HepG2 (cell line): ENCODE data around the gene GPS1. TPM values are rescaled to one million over a fixed set of nuclear protein-coding genes. Genes with fewer than 3 reads are reported as not detected.

Experiments
- ATAC-seq: fragments of 200-7000 bp; cut with Tn5 transposase; 3 replicates; pipeline ENCODE4 v1.9.1; 2020; ENCODE audit warnings: mild to moderate bottlenecking, moderate library complexity
- BruUV-seq: library from RNA; stranded (reverse); fragments of 400-500 nt; replicated peaks from 2 replicates; lab custom pipeline; 2021; lab: Mats Ljungman, UMichigan
- CTCF ChIA-PET: fragments of 300-600 bp; formaldehyde crosslinking; extraction: SDS; loops from one replicate; lab custom pipeline; 2021; ENCODE audit warnings: low total read pairs, inconsistent platforms, low intra/inter-chr PET ratio; lab: Yijun Ruan, JAX
- POLR2A ChIA-PET: fragments of 350-600 bp; sonication (Branson Sonifier 250); formaldehyde crosslinking; loops from one replicate; lab custom pipeline; 2020; ENCODE audit warnings: antibody characterized with exemption, inconsistent platforms; lab: Yijun Ruan, JAX
- DNase-seq: peaks from one replicate; pipeline ENCODE4 v3.0.0-alpha.2; 2015; ENCODE audit warnings: low spot score
- FAIRE-seq: peaks from 3 replicates; lab custom pipeline; 2011; peaks lifted over from hg19 to GRCh38; lab: Jason Lieb, UNC
- H2AFZ ChIP-seq: one replicate; pipeline ENCODE4 v1.6.1; 2011; ENCODE audit warnings: low read length, inconsistent platforms
- H3K27ac ChIP-seq: fragments of 300-600 bp; 3 replicates; pipeline ENCODE4 v1.8.0; 2011; ENCODE audit warnings: mixed run types, mild to moderate bottlenecking, mixed read lengths, low read length, inconsistent platforms; ENCODE audit not compliant: insufficient read depth; ENCODE audit errors: extremely low read length
- H3K27me3 ChIP-seq, 2 experiments: fragments of 200-600 bp in 1 of 2; 2 replicates in 1 of 2; 3 replicates in 1 of 2; pipeline versions ENCODE4 v1.6.0 to v1.8.0; 2011; ENCODE audit warnings: low read length in 2 of 2, mild to moderate bottlenecking in 2 of 2, moderate library complexity in 2 of 2, inconsistent platforms in 1 of 2; ENCODE audit not compliant: insufficient read depth in 2 of 2, control insufficient read depth in 1 of 2
- H3K36me3 ChIP-seq, 2 experiments: fragments of 200-600 bp in 1 of 2; replicated peaks in 1 of 2; 2 replicates in 1 of 2; 3 replicates in 1 of 2; pipeline versions ENCODE4 v1.5.1 to v1.8.0; 2011; ENCODE audit warnings: low read length in 2 of 2, inconsistent platforms in 1 of 2; ENCODE audit not compliant: insufficient read depth in 2 of 2, control insufficient read depth in 1 of 2
- H3K4me1 ChIP-seq: 2 replicates; pipeline ENCODE4 v1.5.1; 2012; ENCODE audit warnings: low read length, inconsistent platforms; ENCODE audit not compliant: insufficient read depth
- H3K4me2 ChIP-seq: 2 replicates; pipeline ENCODE4 v1.6.0; 2011; ENCODE audit warnings: low read depth, low read length, inconsistent platforms
- H3K4me3 ChIP-seq, 3 experiments: fragments of 200-600 bp in 1 of 3; sonication (generic), shearing (Covaris generic) in 1 of 3; replicated peaks in 1 of 3; 2 replicates each; pipeline ENCODE4 v1.5.1; 2011 to 2016; ENCODE audit warnings: low read length in 3 of 3, inconsistent platforms in 2 of 3, low read depth in 2 of 3, mild to moderate bottlenecking in 2 of 3, control low read depth in 1 of 3, mixed read lengths in 1 of 3; ENCODE audit not compliant: insufficient read depth in 1 of 3
- H3K79me2 ChIP-seq: one replicate; pipeline ENCODE4 v1.6.1; 2011; ENCODE audit warnings: low read length, inconsistent platforms; ENCODE audit not compliant: insufficient read depth
- H3K9ac ChIP-seq: 2 replicates; pipeline ENCODE4 v1.6.0; 2011; ENCODE audit warnings: mild to moderate bottlenecking, low read depth, low read length, inconsistent platforms; ENCODE audit not compliant: insufficient read depth
- H3K9me3 ChIP-seq: 2 replicates; pipeline ENCODE4 v1.5.1; 2012; ENCODE audit warnings: mild to moderate bottlenecking, low read length
- H4K20me1 ChIP-seq: 2 replicates; pipeline ENCODE4 v1.6.0; 2011; ENCODE audit warnings: inconsistent platforms, mild to moderate bottlenecking, low read length, moderate library complexity; ENCODE audit not compliant: insufficient read depth
- AHR ChIP-seq: IDR thresholded peaks from 2 replicates; pipeline ENCODE4 v1.6.1; 2018; ENCODE audit warnings: missing genetic modification reagents, missing compliant biosample characterization
- HNRNPK ChIP-seq: fragments of 200-400 bp; formaldehyde crosslinking; IDR thresholded peaks from 2 replicates; pipeline ENCODE4 v1.6.1; 2018; ENCODE audit warnings: low read length, low read depth, moderate library complexity, mild to moderate bottlenecking; ENCODE audit not compliant: poor library complexity, severe bottlenecking
- ISL2 ChIP-seq: sonication (generic); formaldehyde crosslinking; IDR thresholded peaks from 2 replicates; pipeline ENCODE4 v1.5.0; 2020; ENCODE audit warnings: missing genetic modification reagents
- KDM5A ChIP-seq: fragments of 200-600 bp; sonication (generic); IDR thresholded peaks from 2 replicates; pipeline ENCODE4 v1.7.0; 2018; ENCODE audit warnings: antibody characterized with exemption, mild to moderate bottlenecking, low read length, borderline replicate concordance
- MXD1 ChIP-seq: sonication (generic); formaldehyde crosslinking; IDR thresholded peaks from 2 replicates; pipeline ENCODE4 v1.4.0; 2020; ENCODE audit warnings: mild to moderate bottlenecking, missing genetic modification reagents
- MYC ChIP-seq: sonication (generic); formaldehyde crosslinking; IDR thresholded peaks from 2 replicates; pipeline ENCODE4 v1.9.0; 2021; ENCODE audit warnings: missing genetic modification reagents, borderline replicate concordance
- PBX3 ChIP-seq: sonication (generic); formaldehyde crosslinking; IDR thresholded peaks from 2 replicates; pipeline ENCODE4 v1.8.1; 2023; ENCODE audit warnings: missing genetic modification reagents, inconsistent platforms, borderline replicate concordance
- RARG ChIP-seq: sonication (generic); formaldehyde crosslinking; IDR thresholded peaks from 2 replicates; pipeline ENCODE4 v1.4.0; 2020; ENCODE audit warnings: low read depth, mild to moderate bottlenecking, missing genetic modification reagents
- STAT6 ChIP-seq: sonication (generic); formaldehyde crosslinking; IDR thresholded peaks from 2 replicates; pipeline ENCODE4 v1.4.0; 2020; ENCODE audit warnings: missing genetic modification reagents, mild to moderate bottlenecking, borderline replicate concordance
- ZFP41 ChIP-seq: sonication (generic); formaldehyde crosslinking; IDR thresholded peaks from 2 replicates; pipeline ENCODE4 v1.4.0; 2020; ENCODE audit warnings: mild to moderate bottlenecking, missing genetic modification reagents, borderline replicate concordance
- ZMYM2 ChIP-seq: sonication (generic); formaldehyde crosslinking; IDR thresholded peaks from 2 replicates; pipeline ENCODE4 v1.8.0; 2022; ENCODE audit warnings: mild to moderate bottlenecking, missing genetic modification reagents
- ZNF260 ChIP-seq: sonication (generic); formaldehyde crosslinking; IDR thresholded peaks from 2 replicates; pipeline ENCODE4 v1.4.0; 2020; ENCODE audit warnings: missing genetic modification reagents, low read depth, mild to moderate bottlenecking, borderline replicate concordance
- ZNF687 ChIP-seq: sonication (generic); formaldehyde crosslinking; IDR thresholded peaks from 2 replicates; pipeline ENCODE4 v1.5.1; 2020; ENCODE audit warnings: mild to moderate bottlenecking, missing genetic modification reagents, moderate library complexity
- ZNF782 ChIP-seq: sonication (generic); formaldehyde crosslinking; IDR thresholded peaks from 2 replicates; pipeline ENCODE4 v1.4.0; 2020; ENCODE audit warnings: missing genetic modification reagents, mild to moderate bottlenecking, borderline replicate concordance
- WGBS: methylation state at CpG from one replicate; pipeline ENCODE4 v1.1.6; 2017; ENCODE audit warnings: low lambda C conversion rate; 5-methylcytosine and 5-hydroxymethylcytosine counted together
- in situ Hi-C: cut with HindIII; loops from 2 replicates; pipeline ENCODE4 v1.10.0; 2017; ENCODE audit warnings: low pct_unique_long_range_greater_than_20kb; ENCODE audit not compliant: extremely low pct_ligation_motif_present
- intact Hi-C: fragments of 100-400 bp; cut with micrococcal nuclease; formaldehyde crosslinking; loops from one replicate; pipeline ENCODE4 v1.10.0; 2022; ENCODE audit not compliant: unreplicated experiment
- polyA plus RNA-seq, 8 experiments: library from polyadenylated mRNA; depleted of rRNA in 3 of 8; stranded (reverse) in 7 of 8; unstranded in 1 of 8; fragments of >200 nt; fragmentation: Illumina TruSeq in 4 of 8; extraction: Trizol in 4 of 8; gene quantifications; 2 replicates each; pipeline versions ENCODE4 v1.2.1 to v1.2.3, GENCODE V29; 2011 to 2016; ENCODE audit warnings: low read depth in 4 of 8, missing spikeins in 1 of 8, mixed read lengths in 1 of 8; ENCODE audit not compliant: insufficient read depth in 1 of 8
- total RNA-seq, 5 experiments: library from RNA; depleted of rRNA; stranded (reverse); fragments of >200 nt; fragmentation: Illumina TruSeq; extraction: Trizol; gene quantifications; 2 replicates each; pipeline ENCODE4 v1.2.3, GENCODE V29; 2016; ENCODE audit warnings: low read depth in 1 of 5

Gene GPS1
- total and polyA plus RNA-seq, 2 of the 13 experiments (the other 11 are each of a cell fraction or from before 2014, with no cell fraction given) = 124 to 128 TPM

- POLR2A ChIA-PET = interaction anchor here (1.0 to 6.2 kb wide), 4 partner anchors 9 to 70 kb away, joined by 3 to 112 read pairs (median 3); partner anchors contain the start of genes CENPX and LRRC45
- no peak for TF ChIP-seq KDM5A
- TF ChIP-seq MYC (CRISPR knock-in tag) = 0 out of 2 replicates have a peak, but pooled peaks have one; percentile 19
- TF ChIP-seq ZMYM2 = no peak
- peak; percentile 32 for TF ChIP-seq ZNF687
- TF ChIP-seq ZFP41 (CRISPR knock-in tag) = no peak
- no peak for TF ChIP-seq RARG (CRISPR knock-in tag)
- TF ChIP-seq AHR = no peak
- no peak for TF ChIP-seq ZNF782
- TF ChIP-seq PBX3 = no peak
- TF ChIP-seq ISL2 = no peak
- peak; percentile 55 for TF ChIP-seq HNRNPK
- TF ChIP-seq ZNF260 (CRISPR knock-in tag) = no peak
- no peak for TF ChIP-seq MXD1 (CRISPR knock-in tag)
- TF ChIP-seq STAT6 (CRISPR knock-in tag) = no peak
Measured at GRCh38 chr17:82031885-82032627, 19.6 kb upstream of the GPS1 start.

More at GRCh38 chr17:82031885-82032627, 19.6 kb upstream of the GPS1 start:
- Histone ChIP-seq H4K20me1 (peaks cover 19% of the 10 kb centered on the region), H3K4me2 (peak overlapping the region; percentile 39), H3K27me3 (no peaks in the 10 kb centered on the region), H2AFZ (no peak overlapping the region), H3K9ac (no peak overlapping the region), H3K27ac (no peak overlapping the region), H3K4me3 (peak overlapping the region in 1 of 3 experiments; percentile 21; a peak in 1 of 6 replicates), H3K4me1 (peaks cover 22% of the 10 kb centered on the region), H3K36me3 (peaks cover 16 to 22% of the 10 kb centered on the region in 2 experiments), H3K9me3 (no peaks in the 10 kb centered on the region), H3K79me2 (peaks cover 13% of the 10 kb centered on the region)
- no peak for FAIRE-seq
- DNase-seq = no peak
- no TSS peak for BruUV-seq
- CTCF ChIA-PET = no interaction called here
- ATAC-seq = peak; percentile 2; the same call in 1 of the 3 replicates
- WGBS = 87% methylated on average over 33 of the region's 59 CpGs
- in situ Hi-C loops (no loop called here), intact Hi-C loops (no loop called here)
